Measurements from ENCODE around the gene OSGIN1.

The OSGIN1 gene

GRCh38 chr16:84000989-84001642 lies 48.1 kb downstream of the OSGIN1 start:
- H3K4me3 ChIP-seq (ENCODE audit: low read depth, low read length): no peak overlapping the region
- no peak for TF ChIP-seq CTCF (IDR thresholded peaks at IDR 0.05; ENCODE audit: low read depth, low read length)

GRCh38 chr16:84001726-84002125 lies 48.7 kb downstream of the OSGIN1 start:
- H3K4me3 ChIP-seq (ENCODE audit: low read depth, low read length): no peak overlapping the region
- no peak for TF ChIP-seq CTCF (IDR thresholded peaks at IDR 0.05; ENCODE audit: low read depth, low read length)

GRCh38 chr16:84003038-84003437 lies 50.0 kb downstream of the OSGIN1 start:
- H3K4me3 ChIP-seq (ENCODE audit: low read depth, low read length): no peak overlapping the region
- no peak for TF ChIP-seq CTCF (IDR thresholded peaks at IDR 0.05; ENCODE audit: low read depth, low read length)

- no peak for TF ChIP-seq CTCF (IDR thresholded peaks at IDR 0.05; ENCODE audit: low read depth, low read length)
- H3K4me3 ChIP-seq (ENCODE audit: low read depth, low read length): no peak overlapping the region
Observed at GRCh38 chr16:84004442-84004841, 51.4 kb downstream of the OSGIN1 start.

- no peak overlapping the region for H3K4me3 ChIP-seq (ENCODE audit: low read depth, low read length)
- TF ChIP-seq CTCF (IDR thresholded peaks at IDR 0.05; ENCODE audit: low read depth, low read length): no peak
Observed at GRCh38 chr16:84005391-84005790, 52.4 kb downstream of the OSGIN1 start.

- H3K4me3 ChIP-seq (ENCODE audit: low read depth, low read length): no peak overlapping the region
- TF ChIP-seq CTCF (IDR thresholded peaks at IDR 0.05; ENCODE audit: low read depth, low read length): no peak
Observed at GRCh38 chr16:84007520-84007919, 54.5 kb downstream of the OSGIN1 start.

- no peak for TF ChIP-seq CTCF (IDR thresholded peaks at IDR 0.05; ENCODE audit: low read depth, low read length)
- H3K4me3 ChIP-seq (ENCODE audit: low read depth, low read length): no peak overlapping the region
Observed at GRCh38 chr16:84007965-84008364, 54.9 kb downstream of the OSGIN1 start.

Data from WI38 (cell line).